Bronchial epithelial cell (primary cell): ENCODE results near the gene CR1L. TPM values are rescaled to one million over a fixed set of nuclear protein-coding genes. Genes with fewer than 3 reads are reported as not detected.
"Not testable (repeated sequence)": the region's sequence is repeated elsewhere in the genome, so short reads cannot be mapped to it uniquely, and the experiment has no call there.

ENCODE experiments used
- DNase-seq: peaks from one replicate; pipeline ENCODE4 v3.0.0-alpha.2; 2010; ENCODE audit warnings: low read depth
- FAIRE-seq: peaks from 2 replicates; lab custom pipeline; 2011; peaks lifted over from hg19 to GRCh38; lab: Jason Lieb, UNC
- H3K27me3 ChIP-seq: 2 replicates; pipeline ENCODE4 v1.5.1; 2011; ENCODE audit warnings: low read length; ENCODE audit not compliant: control insufficient read depth, insufficient read depth
- H3K36me3 ChIP-seq: 2 replicates; pipeline ENCODE4 v1.5.1; 2011; ENCODE audit warnings: low read length; ENCODE audit not compliant: control insufficient read depth, insufficient read depth
- H3K4me3 ChIP-seq: 2 replicates; pipeline ENCODE4 v1.5.1; 2011; ENCODE audit warnings: mild to moderate bottlenecking, low read depth, low read length, control low read depth
- total RNA-seq: library from RNA; depleted of rRNA; stranded (reverse); fragments of >200 nt; gene quantifications from 2 replicates; pipeline ENCODE4 v1.2.1, GENCODE V29; 2014
- TF ChIP-seq, protein P1 (sequence below): IDR thresholded peaks from 2 replicates; pipeline ENCODE4 v1.5.1; 2011; ENCODE audit warnings: mild to moderate bottlenecking, moderate library complexity, low read length, control low read depth, inconsistent platforms; ENCODE audit not compliant: insufficient read depth, severe bottlenecking

The CR1L gene
- total RNA-seq, 1 donor from 2014 or later: not detected

DNA sequence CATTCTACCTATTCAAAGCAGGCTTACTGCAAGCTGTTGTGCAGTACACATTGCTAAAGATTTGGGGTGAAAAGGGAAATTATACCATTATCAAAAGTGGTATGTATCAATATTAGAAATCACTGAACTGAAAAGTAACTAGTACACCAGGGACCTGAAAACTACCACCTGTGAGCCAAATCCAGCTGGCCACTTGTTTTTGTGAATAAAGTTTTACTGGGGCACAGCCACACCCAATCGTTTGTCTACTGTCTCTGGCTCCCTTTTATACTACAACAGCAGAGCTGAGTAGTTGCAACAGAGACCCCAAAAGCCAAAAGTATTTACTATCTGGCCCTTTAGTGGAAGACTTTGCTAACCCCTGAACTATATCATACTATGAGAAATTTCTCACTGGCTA lies 13.8 kb upstream of the CR1L start:
- no peak for DNase-seq
- no peak for FAIRE-seq
- TF ChIP-seq, protein P1, sequence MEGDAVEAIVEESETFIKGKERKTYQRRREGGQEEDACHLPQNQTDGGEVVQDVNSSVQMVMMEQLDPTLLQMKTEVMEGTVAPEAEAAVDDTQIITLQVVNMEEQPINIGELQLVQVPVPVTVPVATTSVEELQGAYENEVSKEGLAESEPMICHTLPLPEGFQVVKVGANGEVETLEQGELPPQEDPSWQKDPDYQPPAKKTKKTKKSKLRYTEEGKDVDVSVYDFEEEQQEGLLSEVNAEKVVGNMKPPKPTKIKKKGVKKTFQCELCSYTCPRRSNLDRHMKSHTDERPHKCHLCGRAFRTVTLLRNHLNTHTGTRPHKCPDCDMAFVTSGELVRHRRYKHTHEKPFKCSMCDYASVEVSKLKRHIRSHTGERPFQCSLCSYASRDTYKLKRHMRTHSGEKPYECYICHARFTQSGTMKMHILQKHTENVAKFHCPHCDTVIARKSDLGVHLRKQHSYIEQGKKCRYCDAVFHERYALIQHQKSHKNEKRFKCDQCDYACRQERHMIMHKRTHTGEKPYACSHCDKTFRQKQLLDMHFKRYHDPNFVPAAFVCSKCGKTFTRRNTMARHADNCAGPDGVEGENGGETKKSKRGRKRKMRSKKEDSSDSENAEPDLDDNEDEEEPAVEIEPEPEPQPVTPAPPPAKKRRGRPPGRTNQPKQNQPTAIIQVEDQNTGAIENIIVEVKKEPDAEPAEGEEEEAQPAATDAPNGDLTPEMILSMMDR: no peak
- Histone ChIP-seq H3K27me3 (no peaks in the 10 kb centered on the region), H3K36me3 (no peaks in the 10 kb centered on the region), H3K4me3 (no peak overlapping the region)

DNA sequence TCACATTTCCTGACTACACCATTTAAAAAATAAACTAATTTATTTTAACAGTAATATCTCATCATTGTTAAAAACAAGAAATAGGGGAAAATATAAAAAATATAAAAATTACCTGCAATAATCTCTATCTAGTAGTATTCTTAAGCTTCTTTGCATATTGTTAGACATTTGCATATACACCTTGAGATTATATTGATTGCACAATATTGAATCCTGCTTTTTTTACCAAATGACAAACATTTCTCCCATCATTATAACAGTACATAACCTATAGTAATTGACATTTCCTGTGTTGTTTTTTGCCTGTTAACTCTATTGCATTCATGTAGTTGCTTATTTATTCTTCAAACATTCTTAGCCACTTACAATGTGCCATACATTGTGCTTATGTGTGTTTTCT lies 11.7 kb upstream of the CR1L start:
- Histone ChIP-seq H3K27me3 (no peaks in the 10 kb centered on the region), H3K4me3 (no peak overlapping the region), H3K36me3 (no peaks in the 10 kb centered on the region)
- FAIRE-seq (no peak), DNase-seq (no peak)
- TF ChIP-seq, protein P1: no peak

DNA sequence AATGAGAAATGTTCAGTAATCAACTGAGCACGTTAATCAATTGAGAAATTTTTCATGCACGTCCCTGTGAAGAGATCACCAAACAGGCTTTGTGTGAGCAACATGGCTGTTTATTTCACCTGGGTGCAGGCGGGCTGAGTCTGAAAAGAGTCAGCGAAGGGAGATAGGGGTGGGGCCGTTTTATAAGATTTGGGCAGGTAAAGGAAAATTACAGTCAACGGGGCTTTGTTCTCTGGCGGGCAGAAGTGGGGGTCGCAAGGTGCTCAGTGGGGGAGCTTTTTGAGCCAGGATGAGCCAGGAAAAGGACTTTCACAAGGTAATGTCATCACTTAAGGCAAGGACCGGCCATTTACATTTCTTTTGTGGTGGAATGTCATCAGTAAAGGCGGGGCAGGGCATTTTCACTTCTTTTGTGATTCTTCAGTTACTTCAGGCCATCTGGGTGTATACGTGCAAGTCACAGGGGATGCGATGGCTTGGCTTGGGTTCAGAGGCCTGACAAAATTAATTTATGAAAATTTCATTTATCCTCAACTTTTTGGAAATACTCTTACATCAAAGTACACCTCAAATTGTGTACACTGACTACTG lies 11.1 kb upstream of the CR1L start:
- H3K27me3 ChIP-seq, DNase-seq, H3K4me3 ChIP-seq, H3K36me3 ChIP-seq, FAIRE-seq: not testable (repeated sequence)

DNA sequence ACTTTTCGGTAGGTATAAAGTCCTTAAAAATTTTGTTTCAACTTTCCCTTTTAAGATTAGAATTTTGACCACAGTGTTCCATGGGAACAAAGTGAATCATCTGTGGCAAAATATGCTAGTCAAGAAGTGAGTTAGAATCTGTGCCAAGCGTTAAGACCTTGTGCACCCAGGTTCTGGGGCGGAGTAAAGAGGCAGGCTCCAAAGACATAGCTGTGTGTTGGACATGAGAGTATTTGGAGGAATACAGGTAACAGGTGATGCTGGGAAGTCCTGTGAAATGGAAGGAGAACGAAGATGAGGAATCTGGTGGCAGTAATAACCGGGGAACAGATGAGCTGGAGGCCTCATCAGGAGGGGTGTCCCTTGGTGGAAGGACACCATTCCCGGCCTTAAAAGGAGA lies 10.6 kb upstream of the CR1L start:
- DNase-seq, H3K27me3 ChIP-seq, FAIRE-seq, H3K36me3 ChIP-seq, H3K4me3 ChIP-seq: not testable (repeated sequence)

DNA sequence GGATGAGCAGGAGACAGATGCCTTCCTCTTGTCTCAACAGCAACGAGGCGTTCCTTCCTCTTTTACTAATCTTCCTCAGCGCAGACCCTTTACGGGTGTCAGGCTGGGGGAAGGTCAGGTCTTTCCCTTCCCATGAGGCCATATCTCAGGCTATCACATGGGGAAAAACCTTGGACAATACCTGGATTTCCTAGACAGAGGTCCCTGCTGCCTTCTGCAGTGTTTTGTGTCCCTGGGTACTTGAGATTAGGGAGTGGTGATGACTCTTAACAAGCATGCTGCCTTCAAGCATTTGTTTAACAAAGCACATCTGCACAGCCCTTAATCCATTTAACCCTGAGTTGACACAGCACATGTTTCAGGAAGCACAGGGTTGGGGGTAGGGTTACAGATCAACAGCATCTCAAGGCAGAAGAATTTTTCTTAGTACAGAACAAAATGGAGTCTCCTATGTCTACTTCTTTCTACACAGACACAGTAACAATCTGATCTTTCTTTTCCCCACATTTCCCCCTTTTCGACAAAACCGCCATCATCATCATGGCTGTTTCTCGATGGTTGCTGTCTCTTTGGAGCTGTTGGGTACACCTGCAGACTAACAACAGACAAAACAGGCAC lies 9.3 kb upstream of the CR1L start:
- DNase-seq, FAIRE-seq, H3K4me3 ChIP-seq, H3K36me3 ChIP-seq, H3K27me3 ChIP-seq: not testable (repeated sequence)

DNA sequence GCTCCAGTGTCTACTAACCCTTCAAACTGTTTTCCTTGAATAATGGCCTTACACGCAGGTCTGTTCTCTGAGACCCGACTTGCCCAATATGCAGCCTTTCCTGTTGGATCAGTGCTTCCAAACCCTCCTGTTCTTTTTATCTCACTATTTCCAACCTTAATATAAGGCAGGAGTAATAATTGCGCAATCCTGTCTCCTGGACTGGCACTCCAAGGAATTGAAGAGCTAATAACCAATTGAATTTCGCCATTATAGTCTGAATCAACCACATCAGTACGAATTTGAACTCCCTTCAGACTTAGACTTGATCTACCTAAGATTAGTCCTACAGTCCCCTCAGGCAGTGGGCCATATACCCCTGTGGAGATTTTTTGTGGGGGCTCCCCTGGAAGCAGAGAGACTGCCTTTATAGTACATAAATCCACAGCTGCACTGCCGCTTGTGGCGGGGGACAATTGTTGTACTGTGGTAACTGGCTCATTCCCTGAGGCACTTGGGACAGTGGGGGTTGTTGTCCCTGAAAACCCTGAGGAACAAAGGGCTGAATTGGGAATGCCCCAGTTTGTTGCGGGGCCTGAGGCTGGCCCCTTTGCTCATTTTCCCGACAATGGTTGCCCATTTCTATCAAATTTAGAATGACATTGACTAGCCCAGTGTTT lies 6.3 kb upstream of the CR1L start:
- H3K4me3 ChIP-seq, DNase-seq, H3K36me3 ChIP-seq, FAIRE-seq, H3K27me3 ChIP-seq: not testable (repeated sequence)

DNA sequence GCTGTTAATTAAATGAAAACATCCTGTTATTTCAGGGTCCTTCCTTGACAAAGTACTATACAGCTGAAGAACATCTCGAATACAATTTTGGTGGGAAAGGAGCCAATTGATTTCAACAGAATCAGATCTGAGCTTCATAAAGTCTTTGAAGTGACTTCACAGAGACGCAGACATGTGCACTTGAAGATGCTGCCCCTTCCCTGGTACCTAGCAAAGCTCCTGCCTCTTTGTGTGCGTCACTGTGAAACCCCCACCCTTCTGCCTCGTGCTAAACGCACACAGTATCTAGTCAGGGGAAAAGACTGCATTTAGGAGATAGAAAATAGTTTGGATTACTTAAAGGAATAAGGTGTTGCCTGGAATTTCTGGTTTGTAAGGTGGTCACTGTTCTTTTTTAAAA lies 5.6 kb upstream of the CR1L start:
- H3K4me3 ChIP-seq, H3K27me3 ChIP-seq, H3K36me3 ChIP-seq, FAIRE-seq, DNase-seq: not testable (repeated sequence)

DNA sequence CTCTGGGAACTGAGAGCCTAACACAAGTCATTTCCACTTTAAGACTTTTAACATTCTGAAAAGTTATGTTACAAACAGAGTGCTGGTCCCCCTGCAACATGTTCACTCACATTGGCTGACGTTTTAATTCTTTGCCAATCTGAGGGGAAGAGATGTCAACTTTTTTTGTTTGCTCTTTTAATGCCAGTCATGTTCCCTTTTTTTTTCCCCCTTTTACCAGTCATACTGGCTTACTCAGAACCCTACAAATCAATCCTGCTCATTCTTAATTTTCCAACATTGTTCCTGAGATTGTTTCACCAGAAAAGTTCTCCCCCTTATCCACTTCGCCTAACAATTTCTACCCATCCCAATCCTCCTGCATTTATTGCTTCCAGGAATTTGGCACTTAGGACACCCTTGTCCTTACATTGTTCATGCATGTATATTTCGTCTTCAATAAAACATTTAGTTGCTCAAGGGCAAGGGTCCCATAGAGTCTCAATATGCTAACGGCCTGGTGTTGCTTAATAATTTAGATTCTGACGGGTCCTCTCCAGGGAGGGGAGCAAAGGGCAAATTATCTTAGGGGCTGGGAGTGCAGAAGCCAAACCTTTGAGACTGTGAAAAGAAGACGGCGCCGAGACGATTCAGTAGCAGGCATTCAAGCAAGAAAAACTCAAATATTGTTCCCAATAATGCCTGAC lies 624 bp upstream of the CR1L start:
- Histone ChIP-seq H3K4me3 (peak overlapping the region; percentile 48), H3K27me3 (no peaks in the 10 kb centered on the region), H3K36me3 (no peaks in the 10 kb centered on the region)
- TF ChIP-seq, protein P1: no peak
- DNase-seq (no peak), FAIRE-seq (no peak)
